K562 treated with DMSO at 1 percent for 12 hours (cell line): ENCODE data around the gene DNLZ. TPM values are rescaled to one million over a fixed set of nuclear protein-coding genes. Genes with fewer than 3 reads are reported as not detected.

Source experiments
- total RNA-seq: library from RNA; unstranded; fragments of 300-600 nt; gene quantifications from 2 replicates; pipeline ENCODE4 v1.2.3, GENCODE V29; 2022; ENCODE audit not compliant: insufficient read depth

The DNLZ gene
- 20.3 and 28.3 TPM in 2 replicates for total RNA-seq

DNA sequence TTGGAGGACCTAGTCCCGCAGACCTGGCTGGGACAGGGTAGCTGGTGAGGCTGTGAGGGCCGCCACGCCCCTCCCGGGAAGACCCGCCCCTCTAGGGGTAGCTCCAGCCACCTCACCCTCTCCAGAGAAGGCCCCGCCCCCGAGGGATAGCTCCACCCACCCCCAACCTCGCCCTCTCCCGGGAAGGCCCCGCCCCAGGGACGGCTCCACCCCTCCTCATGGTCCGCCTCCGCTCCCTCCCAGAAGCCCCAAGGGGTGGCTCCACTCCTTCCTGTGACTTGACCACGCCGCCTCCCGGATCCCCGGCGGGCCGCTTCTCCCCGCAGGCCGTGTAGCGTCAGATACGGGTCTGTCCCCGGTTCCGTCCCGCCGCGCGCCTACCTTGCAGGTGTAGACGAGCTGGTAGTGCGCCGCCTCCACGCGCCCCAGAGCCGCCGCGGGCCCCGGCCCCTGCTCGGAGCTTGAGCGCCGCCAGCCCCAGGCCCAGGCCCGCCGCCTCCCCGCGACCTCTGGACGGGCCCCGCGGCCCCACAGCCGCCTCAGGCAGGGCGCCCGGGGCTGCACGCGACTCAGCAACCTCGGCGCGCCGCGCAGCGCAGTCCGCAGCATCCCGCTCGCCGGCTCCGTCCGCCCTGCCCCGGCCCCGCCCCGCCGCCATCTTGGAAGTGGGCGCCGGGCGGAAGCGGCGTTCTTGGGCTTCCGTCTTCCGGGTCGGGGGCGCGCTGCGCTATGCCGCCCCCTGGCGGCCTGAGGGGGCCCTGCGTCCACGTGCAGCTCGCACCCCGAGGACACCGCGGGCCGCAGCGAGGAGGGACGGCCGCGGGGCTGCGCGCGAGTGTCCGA is at the start of gene DNLZ:
TSS of gene DNLZ (minus strand) at position 639 of the 843 bp plus-strand sequence. CDS start at position 609, 30 bp downstream.

DNA sequence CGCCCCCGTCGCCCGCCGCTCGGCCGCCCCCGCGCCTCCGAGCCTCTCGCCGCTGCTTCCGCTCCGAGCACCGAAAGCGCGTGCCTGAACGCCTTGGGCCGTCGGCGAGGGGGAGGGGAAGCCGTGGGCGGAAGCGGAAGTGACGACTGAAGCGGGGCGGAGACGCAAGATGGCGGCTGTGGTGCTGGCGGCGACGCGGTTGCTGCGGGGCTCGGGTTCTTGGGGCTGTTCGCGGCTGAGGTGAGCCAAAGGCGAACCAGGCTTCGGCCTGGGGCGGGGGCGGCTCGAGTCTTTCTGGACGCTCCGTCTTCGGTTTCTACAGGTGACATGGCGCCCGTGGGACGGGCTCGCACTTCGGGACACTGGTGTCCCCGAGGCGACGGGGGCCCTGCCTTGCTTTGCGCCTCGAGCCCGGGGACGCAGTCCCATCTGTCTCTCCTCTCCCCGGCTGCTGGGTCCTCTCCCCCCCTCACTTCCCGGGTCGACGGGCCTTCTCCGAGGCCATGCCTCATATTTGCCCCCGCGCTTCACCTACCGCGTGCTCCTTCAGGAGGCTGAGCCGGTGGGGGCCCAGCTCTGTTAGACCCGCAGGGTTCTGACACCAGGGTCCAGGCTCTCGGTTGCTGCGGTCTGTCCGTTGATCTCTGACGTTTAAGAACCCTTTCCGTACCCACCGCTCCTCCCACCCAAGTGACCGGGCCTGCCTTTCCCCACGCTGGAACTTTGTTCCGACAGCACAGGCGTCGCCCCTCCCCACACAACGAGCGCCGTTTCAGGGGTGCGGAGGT is 47.1 kb upstream of the DNLZ start, which contains the start of the genes ENTR1 and PMPCA:
TSS of gene ENTR1 (minus strand) at position 115 of the 788 bp plus-strand sequence. CDS start 217 bp downstream, outside the sequence.
TSS of gene PMPCA (plus strand) at position 159 of the 788 bp plus-strand sequence. CDS start at position 170, 11 bp downstream.

DNA sequence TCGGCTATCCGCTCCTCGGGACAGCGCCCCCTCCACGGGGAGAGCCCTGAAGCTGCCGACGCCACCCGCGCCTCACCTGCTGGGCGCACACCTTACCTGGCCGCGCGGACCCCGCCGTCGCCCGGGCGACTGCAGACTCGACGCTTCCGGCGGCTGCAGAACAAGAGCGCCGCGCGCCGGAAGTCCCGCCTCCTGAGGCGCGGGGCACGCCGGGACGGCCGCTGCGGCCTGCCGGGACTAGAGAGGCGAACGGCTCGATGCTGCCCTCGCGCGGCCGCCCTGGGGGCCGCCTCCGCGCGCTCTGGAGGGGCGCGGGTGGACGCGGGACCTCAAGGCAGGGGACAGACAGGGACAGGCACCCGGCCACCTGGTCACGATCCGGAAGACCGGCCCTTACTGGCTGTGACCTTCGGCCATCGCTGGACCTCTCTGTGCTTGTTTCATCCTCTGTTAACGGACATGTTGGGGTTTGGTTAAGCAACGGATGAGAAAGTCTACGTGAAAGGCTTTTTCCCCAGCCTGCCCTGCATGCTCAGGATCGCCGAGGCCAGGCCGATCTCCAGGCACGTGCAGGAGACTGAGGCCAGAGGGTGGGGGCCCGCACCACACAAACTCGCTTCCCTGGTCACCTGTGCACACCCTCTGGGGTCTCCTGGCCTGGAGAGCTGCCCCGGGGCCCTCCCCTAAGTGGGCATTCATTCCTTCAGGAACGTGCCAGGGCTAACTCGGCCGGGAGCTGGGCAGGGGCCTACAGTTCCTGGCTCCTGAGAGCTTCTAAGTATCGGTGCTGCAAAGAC is 36.7 kb upstream of the DNLZ start, which contains the start of gene SNAPC4:
TSS of gene SNAPC4 (minus strand) at position 133 of the 797 bp plus-strand sequence. CDS start 1,742 bp downstream, outside the sequence.

DNA sequence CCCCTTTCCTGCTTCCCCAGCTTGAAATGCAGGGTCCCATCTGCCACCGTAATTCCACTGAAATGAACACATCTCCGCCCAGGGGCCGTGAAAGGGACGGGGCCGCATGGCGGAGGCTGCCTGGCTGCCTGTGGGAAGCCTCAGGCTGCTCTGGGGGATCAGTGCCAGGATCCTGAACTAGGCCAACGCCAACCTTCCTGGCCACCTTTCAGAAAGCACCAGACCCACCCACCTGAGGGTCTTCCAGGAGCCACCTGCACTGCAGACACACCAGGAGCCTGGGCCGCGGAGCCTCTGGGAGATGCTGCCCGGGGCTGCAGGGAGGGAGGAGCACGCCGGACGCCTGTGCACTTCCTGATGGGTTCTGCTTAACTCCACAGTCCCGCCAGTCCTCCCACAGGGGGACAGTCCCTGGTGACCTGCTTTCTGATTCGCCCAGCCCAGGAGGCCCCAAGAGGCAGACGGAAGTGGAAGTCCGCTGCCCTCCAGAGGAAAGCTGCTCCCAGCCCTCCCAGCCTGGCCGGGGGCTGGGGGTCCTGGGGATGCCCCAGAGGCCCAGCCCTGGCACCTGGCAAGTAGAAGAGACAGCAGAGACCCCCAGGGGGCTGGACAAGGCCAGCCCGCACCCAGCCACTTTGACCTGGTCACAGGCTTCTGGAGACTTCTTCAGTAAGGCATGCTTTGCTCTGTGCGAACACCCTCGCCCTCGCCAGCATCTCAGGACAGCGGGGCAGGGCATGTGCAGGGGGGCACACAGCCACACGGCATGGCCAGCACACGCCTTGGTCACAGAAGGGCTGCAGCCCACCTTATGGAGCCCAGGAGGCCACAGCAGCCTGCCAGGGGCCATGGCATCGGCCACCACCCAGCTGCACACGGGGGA is 10.0 kb upstream of the DNLZ start, which contains the start of gene CARD9:
TSS of gene CARD9 (minus strand) at position 370 of the 883 bp plus-strand sequence. CDS start 1,591 bp downstream, outside the sequence.

GRCh38 chr9:136327304-136327974 is 36.1 kb downstream of the DNLZ start, which contains the start of gene GPSM1:
GPSM1 (plus strand) TSS chr9:136327539; CDS start chr9:136327696, 157 bp downstream.

Other genes with a start within 250 kb of the DNLZ start
- 45.2 and 46.6 TPM in 2 replicates for gene TMEM250, start 244.9 kb downstream of the DNLZ start, total RNA-seq
- not detected in 2 replicates for gene LHX3, start 158.6 kb downstream of the DNLZ start, total RNA-seq
- 7.0 and 20.5 TPM in 2 replicates for gene QSOX2, start 117.9 kb downstream of the DNLZ start, total RNA-seq
- gene CCDC187, start 59.6 kb downstream of the DNLZ start, total RNA-seq: not detected in 2 replicates
- 9.6 and 12.2 TPM in 2 replicates for gene GPSM1, start 36.2 kb downstream of the DNLZ start, total RNA-seq
- 10.1 and 15.8 TPM in 2 replicates for gene CARD9, start 9.9 kb upstream of the DNLZ start, total RNA-seq
- gene SNAPC4, start 36.4 kb upstream of the DNLZ start, total RNA-seq: 5.5 and 11.6 TPM in 2 replicates
- 30.9 and 45.6 TPM in 2 replicates for gene ENTR1, start 46.9 kb upstream of the DNLZ start, total RNA-seq
- gene PMPCA, start 46.9 kb upstream of the DNLZ start, total RNA-seq: 50.6 and 65.4 TPM in 2 replicates
- gene INPP5E, start 76.1 kb upstream of the DNLZ start, total RNA-seq: 7.6 and 15.8 TPM in 2 replicates
- 24.6 and 71.5 TPM in 2 replicates for gene SEC16A, start 119.3 kb upstream of the DNLZ start, total RNA-seq
- 4.5 and 20.9 TPM in 2 replicates for gene NOTCH1, start 182.3 kb upstream of the DNLZ start, total RNA-seq